SHP77 treated with DMSO at 0.1 percent for 48 hours (cell line): ENCODE results near the gene STAT4.

ENCODE experiments used
- DNase-seq: peaks from one replicate; lab custom pipeline; 2025; lab: John Stamatoyannopoulos, UW

The STAT4 gene

GRCh38 chr2:190994148-190994547 is 156.6 kb downstream of the STAT4 start:
- DNase-seq, result no peak

GRCh38 chr2:190993292-190993643 is 157.5 kb downstream of the STAT4 start:
- DNase-seq, result no peak

- DNase-seq, result no peak
Measured at GRCh38 chr2:190990132-190990531, 160.7 kb downstream of the STAT4 start.

GRCh38 chr2:190988910-190989309 is 161.9 kb downstream of the STAT4 start:
- no peak for DNase-seq

GRCh38 chr2:190987938-190988337 is 162.9 kb downstream of the STAT4 start:
- no peak for DNase-seq

GRCh38 chr2:190987116-190987515 is 163.7 kb downstream of the STAT4 start:
- no peak for DNase-seq

- DNase-seq, result no peak
Measured at GRCh38 chr2:190986221-190986953, 164.4 kb downstream of the STAT4 start.

- DNase-seq, result no peak
Measured at GRCh38 chr2:190984595-190984994, 166.2 kb downstream of the STAT4 start.

GRCh38 chr2:190982262-190983034 is 168.3 kb downstream of the STAT4 start:
- DNase-seq, result no peak

GRCh38 chr2:190981733-190982132 is 169.1 kb downstream of the STAT4 start:
- DNase-seq, result no peak

- no peak for DNase-seq
Measured at GRCh38 chr2:190981333-190981732, 169.5 kb downstream of the STAT4 start.

GRCh38 chr2:190980630-190981209 is 170.1 kb downstream of the STAT4 start:
- peak; percentile 36 for DNase-seq

GRCh38 chr2:190979906-190980629 is 170.7 kb downstream of the STAT4 start:
- peak; percentile 36 for DNase-seq
